SK-N-SH treated with all-trans-retinoic acid at 6 μM for 48 hours (cell line): ENCODE results near the gene SMTN.

Source experiments
- ATAC-seq: fragments of 200-7000 bp; cut with Tn5 transposase; 3 replicates; pipeline ENCODE4 v1.9.1; 2020; ENCODE audit warnings: mild to moderate bottlenecking, moderate library complexity
- ARNTL ChIP-seq: fragments of 450-650 bp; formaldehyde crosslinking; IDR thresholded peaks from 2 replicates; pipeline ENCODE4 v1.5.0; 2020; ENCODE audit warnings: low read depth, mild to moderate bottlenecking, moderate library complexity, borderline replicate concordance
- CREB5 ChIP-seq: fragments of 250-450 bp; sonication (Bioruptor Pico); IDR thresholded peaks from 2 replicates; pipeline ENCODE4 v1.5.1; 2020; ENCODE audit warnings: low read depth, mild to moderate bottlenecking, moderate library complexity
- CSDC2 ChIP-seq: fragments of 250-450 bp; sonication (Bioruptor Pico); IDR thresholded peaks from 2 replicates; pipeline ENCODE4 v1.5.0; 2020; ENCODE audit warnings: mild to moderate bottlenecking, moderate library complexity
- ESRRG ChIP-seq: fragments of 250-450 bp; sonication (Bioruptor Pico); IDR thresholded peaks from 2 replicates; pipeline ENCODE4 v1.6.1; 2021; ENCODE audit warnings: mild to moderate bottlenecking
- GLIS3 ChIP-seq: fragments of 250-450 bp; sonication (Bioruptor Pico); IDR thresholded peaks from 2 replicates; pipeline ENCODE4 v1.5.0; 2020; ENCODE audit warnings: mild to moderate bottlenecking, moderate library complexity
- ISL1 ChIP-seq: fragments of 250-450 bp; sonication (Bioruptor Pico); IDR thresholded peaks from 2 replicates; pipeline ENCODE4 v2.1.2; 2022; ENCODE audit warnings: mild to moderate bottlenecking, moderate library complexity
- OSR1 ChIP-seq: fragments of 250-450 bp; sonication (Bioruptor Pico); IDR thresholded peaks from 2 replicates; pipeline ENCODE4 v1.8.0; 2022; ENCODE audit warnings: moderate library complexity, mild to moderate bottlenecking, inconsistent platforms
- POU6F1 ChIP-seq: fragments of 250-450 bp; sonication (Bioruptor Pico); IDR thresholded peaks from 2 replicates; pipeline ENCODE4 v1.8.0; 2021; ENCODE audit warnings: low read depth, mild to moderate bottlenecking, moderate library complexity, borderline replicate concordance
- PPARA ChIP-seq: fragments of 250-450 bp; sonication (Bioruptor Pico); IDR thresholded peaks from 2 replicates; pipeline ENCODE4 v1.5.0; 2020; ENCODE audit warnings: mild to moderate bottlenecking, borderline replicate concordance
- RARB ChIP-seq: fragments of 250-450 bp; sonication (Bioruptor Pico); IDR thresholded peaks from 2 replicates; pipeline ENCODE4 v1.8.0; 2021; ENCODE audit warnings: mild to moderate bottlenecking, moderate library complexity
- SNAI2 ChIP-seq: fragments of 250-450 bp; sonication (Bioruptor Pico); IDR thresholded peaks from 2 replicates; pipeline ENCODE4 v1.5.0; 2020; ENCODE audit warnings: mild to moderate bottlenecking, moderate library complexity
- TCF4 ChIP-seq: fragments of 250-450 bp; sonication (Bioruptor Pico); IDR thresholded peaks from 2 replicates; pipeline ENCODE4 v1.8.0; 2021; ENCODE audit warnings: mild to moderate bottlenecking, moderate library complexity, borderline replicate concordance
- TOX ChIP-seq: fragments of 250-450 bp; sonication (Bioruptor Pico); IDR thresholded peaks from 2 replicates; pipeline ENCODE4 v1.8.0; 2021; ENCODE audit warnings: mild to moderate bottlenecking, moderate library complexity, borderline replicate concordance
- ZC3H10 ChIP-seq: fragments of 250-450 bp; sonication (Bioruptor Pico); IDR thresholded peaks from 2 replicates; pipeline ENCODE4 v1.5.1; 2021; ENCODE audit warnings: mild to moderate bottlenecking, moderate library complexity
- ZFP3 ChIP-seq: fragments of 250-450 bp; sonication (Bioruptor Pico); IDR thresholded peaks from 2 replicates; pipeline ENCODE4 v1.5.0; 2020; ENCODE audit warnings: mild to moderate bottlenecking, moderate library complexity
- ZFP30 ChIP-seq: fragments of 450-650 bp; formaldehyde crosslinking; IDR thresholded peaks from 2 replicates; pipeline ENCODE4 v1.5.0; 2022; ENCODE audit warnings: mild to moderate bottlenecking, moderate library complexity
- ZNF565 ChIP-seq: fragments of 450-650 bp; formaldehyde crosslinking; conservative IDR thresholded peaks from 2 replicates; pipeline ENCODE4 v1.5.0; 2020; ENCODE audit warnings: low read depth, mild to moderate bottlenecking, moderate library complexity
- ZNF70 ChIP-seq: fragments of 450-650 bp; formaldehyde crosslinking; IDR thresholded peaks from 2 replicates; pipeline ENCODE4 v1.5.0; 2020; ENCODE audit warnings: mild to moderate bottlenecking, moderate library complexity
- ZNF8 ChIP-seq: fragments of 450-650 bp; formaldehyde crosslinking; IDR thresholded peaks from 2 replicates; pipeline ENCODE4 v1.5.0; 2020; ENCODE audit warnings: mild to moderate bottlenecking, moderate library complexity
- TF ChIP-seq, protein P1 (sequence below): fragments of 250-450 bp; sonication (Bioruptor Pico); IDR thresholded peaks from 2 replicates; pipeline ENCODE4 v1.5.1; 2021; ENCODE audit warnings: mild to moderate bottlenecking, moderate library complexity
- TF ChIP-seq, protein P2 (sequence below): fragments of 250-450 bp; sonication (Bioruptor Pico); IDR thresholded peaks from 2 replicates; pipeline ENCODE4 v1.8.0; 2020; ENCODE audit warnings: mild to moderate bottlenecking, moderate library complexity, borderline replicate concordance
- TF ChIP-seq, protein P3 (sequence below): fragments of 250-450 bp; sonication (Bioruptor Pico); IDR thresholded peaks from 2 replicates; pipeline ENCODE4 v1.5.0; 2020; ENCODE audit warnings: mild to moderate bottlenecking, moderate library complexity

SMTN gene

GRCh38 chr22:31126128-31126868 is 45.2 kb downstream of the SMTN start:
- TF ChIP-seq, protein P1, sequence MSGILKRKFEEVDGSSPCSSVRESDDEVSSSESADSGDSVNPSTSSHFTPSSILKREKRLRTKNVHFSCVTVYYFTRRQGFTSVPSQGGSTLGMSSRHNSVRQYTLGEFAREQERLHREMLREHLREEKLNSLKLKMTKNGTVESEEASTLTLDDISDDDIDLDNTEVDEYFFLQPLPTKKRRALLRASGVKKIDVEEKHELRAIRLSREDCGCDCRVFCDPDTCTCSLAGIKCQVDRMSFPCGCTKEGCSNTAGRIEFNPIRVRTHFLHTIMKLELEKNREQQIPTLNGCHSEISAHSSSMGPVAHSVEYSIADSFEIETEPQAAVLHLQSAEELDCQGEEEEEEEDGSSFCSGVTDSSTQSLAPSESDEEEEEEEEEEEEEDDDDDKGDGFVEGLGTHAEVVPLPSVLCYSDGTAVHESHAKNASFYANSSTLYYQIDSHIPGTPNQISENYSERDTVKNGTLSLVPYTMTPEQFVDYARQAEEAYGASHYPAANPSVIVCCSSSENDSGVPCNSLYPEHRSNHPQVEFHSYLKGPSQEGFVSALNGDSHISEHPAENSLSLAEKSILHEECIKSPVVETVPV (CRISPR knock-in tag), result no peak
- TF ChIP-seq ZNF8 (CRISPR knock-in tag) (no peak), CREB5 (CRISPR knock-in tag) (no peak), CSDC2 (CRISPR knock-in tag) (no peak), ARNTL (no peak)
- no peak for ATAC-seq

DNA sequence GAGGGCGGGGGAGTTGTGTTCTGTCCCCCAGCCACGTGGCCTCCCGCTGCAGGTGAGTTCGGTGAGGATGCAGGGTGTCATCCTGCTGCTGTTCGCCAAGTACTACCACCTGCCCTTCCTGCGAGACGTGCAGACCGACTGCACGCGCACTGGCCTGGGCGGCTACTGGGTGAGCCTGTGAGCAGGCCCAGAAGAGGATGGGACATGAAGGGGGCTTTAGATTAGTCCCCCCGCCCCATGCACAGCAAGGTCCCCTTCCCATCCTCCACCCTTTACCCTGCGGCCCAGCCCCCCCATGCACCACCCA is 45.7 kb downstream of the SMTN start:
- ATAC-seq, result no peak
- no peak for TF ChIP-seq ISL1
- TF ChIP-seq RARB (CRISPR knock-in tag), result no peak
- TF ChIP-seq SNAI2 (CRISPR knock-in tag), result no peak
- TF ChIP-seq CREB5 (CRISPR knock-in tag), result no peak
- TF ChIP-seq ZNF565 (CRISPR knock-in tag), result no peak
- TF ChIP-seq CSDC2 (CRISPR knock-in tag), result no peak
- TF ChIP-seq ZNF70, result no peak
- TF ChIP-seq ZFP30 (CRISPR knock-in tag), result no peak
- TF ChIP-seq ARNTL, result no peak
- TF ChIP-seq, all 23 proteins: peak for 0

DNA sequence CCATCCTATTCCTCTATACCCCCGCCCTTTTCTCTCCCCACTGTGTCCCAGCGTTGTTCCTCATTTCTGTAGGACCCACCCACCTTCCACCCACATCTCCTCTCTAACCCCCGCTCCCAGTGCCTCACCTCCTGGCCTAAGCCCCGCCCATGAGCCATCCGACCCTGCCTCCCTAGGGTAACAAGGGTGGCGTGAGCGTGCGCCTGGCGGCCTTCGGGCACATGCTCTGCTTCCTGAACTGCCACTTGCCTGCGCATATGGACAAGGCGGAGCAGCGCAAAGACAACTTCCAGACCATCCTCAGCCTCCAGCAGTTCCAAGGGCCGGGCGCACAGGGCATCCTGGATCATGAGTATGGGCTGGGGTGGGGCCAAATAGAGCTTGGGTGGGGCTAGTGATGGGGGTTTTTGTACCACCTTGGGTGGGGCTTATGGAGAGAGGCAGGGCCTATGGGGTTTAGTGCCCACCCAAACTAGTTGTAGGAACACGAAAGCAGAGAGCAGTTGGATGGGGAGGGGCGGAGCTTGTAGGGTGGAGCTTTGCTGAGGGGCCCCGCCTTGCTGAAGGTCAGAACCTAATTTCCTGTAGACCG is 46.2 kb downstream of the SMTN start:
- no peak for ATAC-seq

More for the DNA sequence above, 46.2 kb downstream of the SMTN start:
- TF ChIP-seq ESRRG (no peak), CSDC2 (CRISPR knock-in tag) (no peak), ZC3H10 (CRISPR knock-in tag) (no peak), TCF4 (CRISPR knock-in tag) (no peak), RARB (CRISPR knock-in tag) (no peak), PPARA (CRISPR knock-in tag) (no peak), ZNF70 (no peak), GLIS3 (CRISPR knock-in tag) (no peak), ISL1 (no peak), OSR1 (CRISPR knock-in tag) (no peak), ZFP30 (CRISPR knock-in tag) (no peak), POU6F1 (no peak), ZNF8 (CRISPR knock-in tag) (no peak), SNAI2 (CRISPR knock-in tag) (no peak), ZFP3 (CRISPR knock-in tag) (no peak), TOX (no peak)
- TF ChIP-seq, protein P2, sequence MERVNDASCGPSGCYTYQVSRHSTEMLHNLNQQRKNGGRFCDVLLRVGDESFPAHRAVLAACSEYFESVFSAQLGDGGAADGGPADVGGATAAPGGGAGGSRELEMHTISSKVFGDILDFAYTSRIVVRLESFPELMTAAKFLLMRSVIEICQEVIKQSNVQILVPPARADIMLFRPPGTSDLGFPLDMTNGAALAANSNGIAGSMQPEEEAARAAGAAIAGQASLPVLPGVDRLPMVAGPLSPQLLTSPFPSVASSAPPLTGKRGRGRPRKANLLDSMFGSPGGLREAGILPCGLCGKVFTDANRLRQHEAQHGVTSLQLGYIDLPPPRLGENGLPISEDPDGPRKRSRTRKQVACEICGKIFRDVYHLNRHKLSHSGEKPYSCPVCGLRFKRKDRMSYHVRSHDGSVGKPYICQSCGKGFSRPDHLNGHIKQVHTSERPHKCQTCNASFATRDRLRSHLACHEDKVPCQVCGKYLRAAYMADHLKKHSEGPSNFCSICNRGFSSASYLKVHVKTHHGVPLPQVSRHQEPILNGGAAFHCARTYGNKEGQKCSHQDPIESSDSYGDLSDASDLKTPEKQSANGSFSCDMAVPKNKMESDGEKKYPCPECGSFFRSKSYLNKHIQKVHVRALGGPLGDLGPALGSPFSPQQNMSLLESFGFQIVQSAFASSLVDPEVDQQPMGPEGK (CRISPR knock-in tag), result no peak
- TF ChIP-seq, protein P3, sequence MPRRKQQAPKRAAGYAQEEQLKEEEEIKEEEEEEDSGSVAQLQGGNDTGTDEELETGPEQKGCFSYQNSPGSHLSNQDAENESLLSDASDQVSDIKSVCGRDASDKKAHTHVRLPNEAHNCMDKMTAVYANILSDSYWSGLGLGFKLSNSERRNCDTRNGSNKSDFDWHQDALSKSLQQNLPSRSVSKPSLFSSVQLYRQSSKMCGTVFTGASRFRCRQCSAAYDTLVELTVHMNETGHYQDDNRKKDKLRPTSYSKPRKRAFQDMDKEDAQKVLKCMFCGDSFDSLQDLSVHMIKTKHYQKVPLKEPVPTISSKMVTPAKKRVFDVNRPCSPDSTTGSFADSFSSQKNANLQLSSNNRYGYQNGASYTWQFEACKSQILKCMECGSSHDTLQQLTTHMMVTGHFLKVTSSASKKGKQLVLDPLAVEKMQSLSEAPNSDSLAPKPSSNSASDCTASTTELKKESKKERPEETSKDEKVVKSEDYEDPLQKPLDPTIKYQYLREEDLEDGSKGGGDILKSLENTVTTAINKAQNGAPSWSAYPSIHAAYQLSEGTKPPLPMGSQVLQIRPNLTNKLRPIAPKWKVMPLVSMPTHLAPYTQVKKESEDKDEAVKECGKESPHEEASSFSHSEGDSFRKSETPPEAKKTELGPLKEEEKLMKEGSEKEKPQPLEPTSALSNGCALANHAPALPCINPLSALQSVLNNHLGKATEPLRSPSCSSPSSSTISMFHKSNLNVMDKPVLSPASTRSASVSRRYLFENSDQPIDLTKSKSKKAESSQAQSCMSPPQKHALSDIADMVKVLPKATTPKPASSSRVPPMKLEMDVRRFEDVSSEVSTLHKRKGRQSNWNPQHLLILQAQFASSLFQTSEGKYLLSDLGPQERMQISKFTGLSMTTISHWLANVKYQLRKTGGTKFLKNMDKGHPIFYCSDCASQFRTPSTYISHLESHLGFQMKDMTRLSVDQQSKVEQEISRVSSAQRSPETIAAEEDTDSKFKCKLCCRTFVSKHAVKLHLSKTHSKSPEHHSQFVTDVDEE (CRISPR knock-in tag), result no peak
- TF ChIP-seq, protein P1 (CRISPR knock-in tag), result no peak
